ENCODE measurements around the gene RPTOR.

GRCh38 chr17:80852476-80853015, 307.9 kb downstream of the RPTOR start:
- TF ChIP-seq POLR2A (IDR thresholded peaks at IDR 0.05; ENCODE audit: low read length) (no peak), GATA1 (IDR thresholded peaks at IDR 0.05; ENCODE audit: low read depth, low read length) (no peak)

All from erythroblast (primary cell).